B cell (primary cell): Measurements from ENCODE around the gene VENTX.

Source experiments
- EZH2 ChIP-seq: IDR thresholded peaks from 2 replicates; pipeline ENCODE4 v1.6.1; 2012; ENCODE audit warnings: borderline replicate concordance, low read depth, mild to moderate bottlenecking, moderate library complexity, low read length; ENCODE audit not compliant: insufficient read depth, poor library complexity, severe bottlenecking
- TF ChIP-seq, protein P1 (sequence below): fragments of 200-600 bp; IDR thresholded peaks from one replicate; pipeline ENCODE4 v1.8.0; 2022; ENCODE audit warnings: antibody characterized with exemption, mild to moderate bottlenecking

DNA sequence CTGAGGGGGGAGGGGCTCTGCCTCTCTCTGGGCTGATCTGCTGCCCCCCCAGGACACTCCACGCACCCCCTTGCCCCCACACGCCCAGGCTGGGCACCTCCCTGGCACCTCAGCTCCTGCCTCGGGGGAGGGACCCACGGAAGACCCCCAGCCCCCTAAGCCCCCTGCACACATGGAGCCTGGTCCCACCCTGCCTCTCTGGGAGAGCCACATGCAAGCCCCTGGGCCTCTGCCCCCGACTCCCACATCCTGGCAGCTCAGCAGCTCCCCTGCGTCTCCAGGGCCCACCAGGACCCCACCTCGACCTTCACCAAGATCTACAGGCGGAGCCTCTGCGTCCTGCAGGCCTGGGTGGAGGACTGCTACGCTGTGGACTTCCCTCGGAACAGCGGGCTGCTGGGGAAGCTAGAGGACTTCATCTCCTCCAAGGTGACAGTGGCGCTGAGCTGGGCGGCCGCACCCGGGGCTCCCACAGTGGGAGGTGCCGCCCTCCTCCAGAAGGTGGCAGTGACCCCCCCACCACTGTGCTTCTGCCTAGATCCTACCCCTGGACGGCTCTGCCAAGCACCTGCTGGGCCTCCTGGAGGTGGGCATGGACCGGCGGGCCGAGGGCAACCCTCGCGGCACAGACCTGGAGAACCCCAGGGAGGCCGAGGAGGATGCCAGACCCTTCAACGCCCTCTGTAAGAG lies 26.4 kb upstream of the VENTX start:
- TF ChIP-seq, protein P1, sequence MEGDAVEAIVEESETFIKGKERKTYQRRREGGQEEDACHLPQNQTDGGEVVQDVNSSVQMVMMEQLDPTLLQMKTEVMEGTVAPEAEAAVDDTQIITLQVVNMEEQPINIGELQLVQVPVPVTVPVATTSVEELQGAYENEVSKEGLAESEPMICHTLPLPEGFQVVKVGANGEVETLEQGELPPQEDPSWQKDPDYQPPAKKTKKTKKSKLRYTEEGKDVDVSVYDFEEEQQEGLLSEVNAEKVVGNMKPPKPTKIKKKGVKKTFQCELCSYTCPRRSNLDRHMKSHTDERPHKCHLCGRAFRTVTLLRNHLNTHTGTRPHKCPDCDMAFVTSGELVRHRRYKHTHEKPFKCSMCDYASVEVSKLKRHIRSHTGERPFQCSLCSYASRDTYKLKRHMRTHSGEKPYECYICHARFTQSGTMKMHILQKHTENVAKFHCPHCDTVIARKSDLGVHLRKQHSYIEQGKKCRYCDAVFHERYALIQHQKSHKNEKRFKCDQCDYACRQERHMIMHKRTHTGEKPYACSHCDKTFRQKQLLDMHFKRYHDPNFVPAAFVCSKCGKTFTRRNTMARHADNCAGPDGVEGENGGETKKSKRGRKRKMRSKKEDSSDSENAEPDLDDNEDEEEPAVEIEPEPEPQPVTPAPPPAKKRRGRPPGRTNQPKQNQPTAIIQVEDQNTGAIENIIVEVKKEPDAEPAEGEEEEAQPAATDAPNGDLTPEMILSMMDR = no peak
- TF ChIP-seq EZH2 = no peak
